BE2C (cell line): ENCODE data around the gene ANKRD13B.

Experiments
- DNase-seq: peaks from one replicate; pipeline ENCODE4 v3.0.0-alpha.2; 2020
- H3K27me3 ChIP-seq: fragments of 250-450 bp; sonication (Bioruptor Pico); 2 replicates; pipeline ENCODE4 v1.5.1; 2020; ENCODE audit warnings: mild to moderate bottlenecking
- H3K36me3 ChIP-seq: fragments of 250-450 bp; sonication (Bioruptor Pico); 2 replicates; pipeline ENCODE4 v1.5.1; 2020; ENCODE audit warnings: mild to moderate bottlenecking
- H3K4me1 ChIP-seq: fragments of 250-450 bp; sonication (Bioruptor Pico); 2 replicates; pipeline ENCODE4 v1.5.1; 2020
- H3K4me3 ChIP-seq: 2 replicates; pipeline ENCODE4 v1.5.1; 2011; ENCODE audit warnings: low read depth, low read length
- H3K9me3 ChIP-seq: fragments of 250-450 bp; sonication (Bioruptor Pico); 2 replicates; pipeline ENCODE4 v1.5.1; 2020
- TF ChIP-seq, protein P1 (sequence below): IDR thresholded peaks from 2 replicates; pipeline ENCODE4 v1.5.1; 2012; ENCODE audit warnings: mild to moderate bottlenecking, low read depth, low read length

ANKRD13B gene

GRCh38 chr17:29579866-29580771 lies 12.8 kb upstream of the ANKRD13B start:
- DNase-seq: peak; percentile 79
- Histone ChIP-seq H3K27me3 (no peaks in the 10 kb centered on the region), H3K4me1 (no peaks in the 10 kb centered on the region), H3K9me3 (no peaks in the 10 kb centered on the region), H3K4me3 (no peak overlapping the region), H3K36me3 (peaks cover 3% of the 10 kb centered on the region; the same call in 1 of the 2 replicates)
- TF ChIP-seq, protein P1, sequence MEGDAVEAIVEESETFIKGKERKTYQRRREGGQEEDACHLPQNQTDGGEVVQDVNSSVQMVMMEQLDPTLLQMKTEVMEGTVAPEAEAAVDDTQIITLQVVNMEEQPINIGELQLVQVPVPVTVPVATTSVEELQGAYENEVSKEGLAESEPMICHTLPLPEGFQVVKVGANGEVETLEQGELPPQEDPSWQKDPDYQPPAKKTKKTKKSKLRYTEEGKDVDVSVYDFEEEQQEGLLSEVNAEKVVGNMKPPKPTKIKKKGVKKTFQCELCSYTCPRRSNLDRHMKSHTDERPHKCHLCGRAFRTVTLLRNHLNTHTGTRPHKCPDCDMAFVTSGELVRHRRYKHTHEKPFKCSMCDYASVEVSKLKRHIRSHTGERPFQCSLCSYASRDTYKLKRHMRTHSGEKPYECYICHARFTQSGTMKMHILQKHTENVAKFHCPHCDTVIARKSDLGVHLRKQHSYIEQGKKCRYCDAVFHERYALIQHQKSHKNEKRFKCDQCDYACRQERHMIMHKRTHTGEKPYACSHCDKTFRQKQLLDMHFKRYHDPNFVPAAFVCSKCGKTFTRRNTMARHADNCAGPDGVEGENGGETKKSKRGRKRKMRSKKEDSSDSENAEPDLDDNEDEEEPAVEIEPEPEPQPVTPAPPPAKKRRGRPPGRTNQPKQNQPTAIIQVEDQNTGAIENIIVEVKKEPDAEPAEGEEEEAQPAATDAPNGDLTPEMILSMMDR: peak; percentile 79

- Histone ChIP-seq H3K36me3 (peaks cover 3% of the 10 kb centered on the region; the same call in 1 of the 2 replicates), H3K9me3 (no peaks in the 10 kb centered on the region), H3K27me3 (no peaks in the 10 kb centered on the region), H3K4me3 (no peak overlapping the region), H3K4me1 (no peaks in the 10 kb centered on the region)
- DNase-seq: no peak
- TF ChIP-seq, protein P1: no peak
Measured at GRCh38 chr17:29581583-29582253, 11.2 kb upstream of the ANKRD13B start.

DNA sequence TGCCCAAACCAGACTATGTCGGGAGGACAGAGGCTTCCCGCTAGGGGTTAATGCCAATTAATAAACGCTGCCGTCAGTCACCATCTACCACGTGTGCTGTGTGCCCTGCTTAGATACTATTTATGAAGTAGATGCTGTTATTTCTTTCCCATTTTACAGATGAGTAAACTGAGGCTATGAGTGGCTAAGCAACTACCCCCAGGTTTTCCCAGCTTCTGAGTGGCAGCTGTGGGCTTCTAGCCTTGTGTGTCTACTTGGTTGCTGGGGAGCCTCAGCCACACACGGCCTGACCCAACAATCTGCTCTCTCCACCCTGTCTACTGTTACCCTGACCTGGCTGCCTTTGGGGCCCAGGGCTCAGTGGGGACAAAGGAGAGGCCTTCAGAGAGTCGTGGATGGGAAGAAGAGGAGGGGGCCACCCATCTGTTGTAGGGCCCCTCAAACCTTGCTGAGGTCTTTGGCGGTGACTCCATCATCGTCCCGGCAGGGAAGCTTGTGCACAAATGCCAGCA lies 10.6 kb upstream of the ANKRD13B start:
- H3K27me3 ChIP-seq: no peaks in the 10 kb centered on the region
- TF ChIP-seq, protein P1: no peak
- no peaks in the 10 kb centered on the region for H3K4me1 ChIP-seq
- peaks cover 3% of the 10 kb centered on the region; the same call in 1 of the 2 replicates for H3K36me3 ChIP-seq
- DNase-seq: no peak
- H3K9me3 ChIP-seq: no peaks in the 10 kb centered on the region
- H3K4me3 ChIP-seq: no peak overlapping the region

DNA sequence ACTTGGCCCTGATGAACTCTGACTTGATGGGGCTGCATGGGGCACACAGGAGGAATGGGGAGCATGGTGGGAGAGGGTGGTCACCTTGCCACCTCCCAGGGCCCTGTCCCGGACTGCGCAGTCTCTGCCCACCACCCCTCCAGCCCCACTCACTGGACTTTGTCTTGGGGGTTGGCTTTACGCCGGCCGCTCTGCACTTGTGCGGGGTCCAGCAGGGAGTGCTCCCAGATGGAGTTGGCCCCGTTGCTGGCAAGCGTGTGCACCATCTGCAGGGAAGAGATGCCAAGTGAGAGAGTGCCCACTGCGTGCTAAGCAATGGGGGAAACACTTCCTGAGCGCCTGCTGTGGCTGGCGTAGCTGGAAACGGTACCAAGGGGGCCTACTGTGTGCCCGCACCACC lies 10.2 kb upstream of the ANKRD13B start:
- TF ChIP-seq, protein P1: no peak
- Histone ChIP-seq H3K4me1 (no peaks in the 10 kb centered on the region), H3K9me3 (no peaks in the 10 kb centered on the region), H3K36me3 (peaks cover 3% of the 10 kb centered on the region; the same call in 1 of the 2 replicates), H3K4me3 (no peak overlapping the region), H3K27me3 (no peaks in the 10 kb centered on the region)
- no peak for DNase-seq

GRCh38 chr17:29583324-29584248 lies 9.3 kb upstream of the ANKRD13B start:
- H3K36me3 ChIP-seq: peaks cover 3% of the 10 kb centered on the region; the same call in 1 of the 2 replicates
- H3K9me3 ChIP-seq: no peaks in the 10 kb centered on the region
- no peak for DNase-seq
- no peaks in the 10 kb centered on the region for H3K4me1 ChIP-seq
- H3K4me3 ChIP-seq: no peak overlapping the region
- TF ChIP-seq, protein P1: no peak
- H3K27me3 ChIP-seq: no peaks in the 10 kb centered on the region
